HepG2 (cell line): Measurements from ENCODE around the gene UBE2O. TPM values are rescaled to one million over a fixed set of nuclear protein-coding genes. Genes with fewer than 3 reads are reported as not detected.

Experiments
- AGO2 ChIP-seq: fragments of 200-400 bp; formaldehyde crosslinking; optimal IDR thresholded peaks from 2 replicates; pipeline ENCODE3; 2017; ENCODE audit warnings: mild to moderate bottlenecking, low read depth, low read length, moderate library complexity
- AHR ChIP-seq: IDR thresholded peaks from 2 replicates; pipeline ENCODE4 v1.6.1; 2018; ENCODE audit warnings: missing genetic modification reagents, missing compliant biosample characterization
- ARHGAP35 ChIP-seq: sonication (generic); formaldehyde crosslinking; IDR thresholded peaks from 2 replicates; pipeline ENCODE4 v1.9.0; 2022; ENCODE audit warnings: mild to moderate bottlenecking, inconsistent platforms, moderate library complexity, missing genetic modification reagents, borderline replicate concordance
- ARID2 ChIP-seq: sonication (generic); formaldehyde crosslinking; IDR thresholded peaks from 2 replicates; pipeline ENCODE4 v1.8.1; 2022; ENCODE audit warnings: mild to moderate bottlenecking, missing genetic modification reagents, borderline replicate concordance
- BRD4 ChIP-seq: sonication (generic); formaldehyde crosslinking; IDR thresholded peaks from 2 replicates; pipeline ENCODE4 v1.4.0; 2020; ENCODE audit warnings: missing genetic modification reagents
- CBX1 ChIP-seq: IDR thresholded peaks from one replicate; pipeline ENCODE4 v1.6.1; 2016; ENCODE audit warnings: antibody characterized with exemption, low read depth
- HOXA3 ChIP-seq: sonication (generic); formaldehyde crosslinking; IDR thresholded peaks from 2 replicates; pipeline ENCODE4 v1.5.0; 2020; ENCODE audit warnings: missing genetic modification reagents
- HOXA9 ChIP-seq: sonication (generic); formaldehyde crosslinking; IDR thresholded peaks from 2 replicates; pipeline ENCODE4 v1.8.1; 2022; ENCODE audit warnings: missing genetic modification reagents, mild to moderate bottlenecking, moderate library complexity, borderline replicate concordance
- MBD4 ChIP-seq: IDR thresholded peaks from 2 replicates; pipeline ENCODE4 v1.6.1; 2012; ENCODE audit warnings: low read length, inconsistent platforms, borderline replicate concordance
- MED8 ChIP-seq: sonication (generic); formaldehyde crosslinking; IDR thresholded peaks from 2 replicates; pipeline ENCODE4 v1.8.1; 2023; ENCODE audit warnings: mild to moderate bottlenecking, missing genetic modification reagents; ENCODE audit not compliant: insufficient replicate concordance
- MIXL1 ChIP-seq: IDR thresholded peaks from 2 replicates; pipeline ENCODE4 v1.6.1; 2016
- MYC ChIP-seq: sonication (generic); formaldehyde crosslinking; IDR thresholded peaks from 2 replicates; pipeline ENCODE4 v1.9.0; 2021; ENCODE audit warnings: missing genetic modification reagents, borderline replicate concordance
- NR1H2 ChIP-seq: sonication (generic); formaldehyde crosslinking; IDR thresholded peaks from 2 replicates; pipeline ENCODE4 v1.8.1; 2022; ENCODE audit warnings: low read depth, missing genetic modification reagents, borderline replicate concordance
- THAP11 ChIP-seq: IDR thresholded peaks from 2 replicates; pipeline ENCODE4 v1.6.1; 2016; ENCODE audit warnings: missing biosample characterization, missing genetic modification reagents
- ZNF205 ChIP-seq: IDR thresholded peaks from 2 replicates; pipeline ENCODE4 v1.6.1; 2018; ENCODE audit warnings: missing biosample characterization, missing genetic modification reagents
- ZNF281 ChIP-seq: sonication (generic); formaldehyde crosslinking; IDR thresholded peaks from 2 replicates; pipeline ENCODE4 v1.4.0; 2020; ENCODE audit warnings: missing genetic modification reagents, borderline replicate concordance
- ZNF296 ChIP-seq: sonication (generic); formaldehyde crosslinking; conservative IDR thresholded peaks from 2 replicates; pipeline ENCODE4 v1.5.0; 2020; ENCODE audit warnings: mild to moderate bottlenecking, missing genetic modification reagents
- ZNF33A ChIP-seq: sonication (generic); formaldehyde crosslinking; IDR thresholded peaks from 2 replicates; pipeline ENCODE4 v1.5.1; 2020; ENCODE audit warnings: missing genetic modification reagents, mild to moderate bottlenecking, moderate library complexity, borderline replicate concordance
- ZNF619 ChIP-seq: sonication (generic); formaldehyde crosslinking; IDR thresholded peaks from 2 replicates; pipeline ENCODE4 v1.4.0; 2020; ENCODE audit warnings: mild to moderate bottlenecking, missing genetic modification reagents
- ZNF672 ChIP-seq: sonication (generic); formaldehyde crosslinking; IDR thresholded peaks from 2 replicates; pipeline ENCODE4 v1.8.1; 2022; ENCODE audit warnings: missing genetic modification reagents
- ZNF747 ChIP-seq: sonication (generic); formaldehyde crosslinking; IDR thresholded peaks from 2 replicates; pipeline ENCODE4 v1.8.1; 2023; ENCODE audit warnings: missing genetic modification reagents, mild to moderate bottlenecking, borderline replicate concordance
- ZNF775 ChIP-seq: sonication (generic); formaldehyde crosslinking; IDR thresholded peaks from 2 replicates; pipeline ENCODE4 v1.4.0; 2020; ENCODE audit warnings: missing genetic modification reagents, mild to moderate bottlenecking, moderate library complexity, borderline replicate concordance
- ZNF790 ChIP-seq: sonication (generic); formaldehyde crosslinking; IDR thresholded peaks from 2 replicates; pipeline ENCODE4 v1.8.0; 2022; ENCODE audit warnings: missing genetic modification reagents, mild to moderate bottlenecking, borderline replicate concordance
- polyA plus RNA-seq, 8 experiments: library from polyadenylated mRNA; depleted of rRNA in 3 of 8; stranded (reverse) in 7 of 8; unstranded in 1 of 8; fragments of >200 nt; fragmentation: Illumina TruSeq in 4 of 8; extraction: Trizol in 4 of 8; gene quantifications; 2 replicates each; pipeline versions ENCODE4 v1.2.1 to v1.2.3, GENCODE V29; 2011 to 2016; ENCODE audit warnings: low read depth in 4 of 8, missing spikeins in 1 of 8, mixed read lengths in 1 of 8; ENCODE audit not compliant: insufficient read depth in 1 of 8
- total RNA-seq, 5 experiments: library from RNA; depleted of rRNA; stranded (reverse); fragments of >200 nt; fragmentation: Illumina TruSeq; extraction: Trizol; gene quantifications; 2 replicates each; pipeline ENCODE4 v1.2.3, GENCODE V29; 2016; ENCODE audit warnings: low read depth in 1 of 5
- TF ChIP-seq, protein P1 (sequence below): sonication (generic); formaldehyde crosslinking; IDR thresholded peaks from 2 replicates; pipeline ENCODE4 v1.4.0; 2020; ENCODE audit warnings: missing genetic modification reagents
- TF ChIP-seq, protein P2 (sequence below): fragments of 450-650 bp; IDR thresholded peaks from 2 replicates; pipeline ENCODE4 v1.6.1; 2017

Gene UBE2O
- total and polyA plus RNA-seq, 2 of the 13 experiments (the other 11 are each of a cell fraction or from before 2014, with no cell fraction given), result 21.5 to 23.5 TPM

DNA sequence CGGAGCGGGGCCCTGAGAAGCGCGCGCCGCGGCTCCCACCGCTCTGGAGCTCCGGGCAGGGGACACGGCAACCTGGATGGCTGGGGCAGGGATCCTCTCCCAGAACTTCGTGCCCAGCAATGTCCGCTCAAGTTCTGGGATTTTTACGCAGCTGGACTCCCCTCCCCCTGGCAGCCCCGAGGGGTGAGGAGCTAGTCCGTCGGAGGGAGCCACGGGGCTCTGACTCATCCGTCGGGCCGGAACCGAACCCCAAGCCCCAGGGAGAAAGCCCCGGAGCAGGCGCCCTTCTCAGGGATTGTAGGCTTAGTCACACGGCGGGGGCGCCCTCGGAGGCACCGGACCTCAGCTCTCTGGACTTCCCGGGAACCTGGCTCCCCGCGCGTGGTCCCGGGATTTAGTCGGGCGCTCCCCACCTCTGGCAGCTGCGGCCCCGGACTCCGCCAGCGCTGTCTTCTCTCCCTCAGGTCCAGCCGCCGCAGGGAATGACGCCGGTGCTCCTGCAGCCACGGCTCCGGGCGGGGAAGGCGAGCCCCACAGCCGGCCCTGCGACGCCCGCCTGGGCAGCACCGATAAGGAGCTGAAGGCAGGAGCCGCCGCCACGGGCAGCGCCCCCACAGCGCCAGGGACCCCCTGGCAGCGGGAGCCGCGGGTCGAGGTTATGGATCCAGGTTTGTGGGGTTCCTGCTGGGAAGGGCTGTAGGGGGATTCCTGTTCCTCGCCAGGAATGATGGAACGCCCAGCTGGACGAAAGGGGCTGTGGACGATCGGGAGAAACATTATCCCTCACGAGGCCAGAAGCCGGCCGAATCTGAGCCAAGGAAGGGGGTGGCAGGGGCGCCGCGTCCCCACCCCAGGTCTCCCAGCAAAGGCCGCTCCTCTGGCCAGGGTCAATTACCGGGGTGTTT lies 67.7 kb downstream of the UBE2O start (continued):
- no peak for TF ChIP-seq MBD4
- peak; percentile 19; the same call in 1 of the 2 replicates for TF ChIP-seq ZNF747 (CRISPR knock-in tag)
- TF ChIP-seq, protein P1, sequence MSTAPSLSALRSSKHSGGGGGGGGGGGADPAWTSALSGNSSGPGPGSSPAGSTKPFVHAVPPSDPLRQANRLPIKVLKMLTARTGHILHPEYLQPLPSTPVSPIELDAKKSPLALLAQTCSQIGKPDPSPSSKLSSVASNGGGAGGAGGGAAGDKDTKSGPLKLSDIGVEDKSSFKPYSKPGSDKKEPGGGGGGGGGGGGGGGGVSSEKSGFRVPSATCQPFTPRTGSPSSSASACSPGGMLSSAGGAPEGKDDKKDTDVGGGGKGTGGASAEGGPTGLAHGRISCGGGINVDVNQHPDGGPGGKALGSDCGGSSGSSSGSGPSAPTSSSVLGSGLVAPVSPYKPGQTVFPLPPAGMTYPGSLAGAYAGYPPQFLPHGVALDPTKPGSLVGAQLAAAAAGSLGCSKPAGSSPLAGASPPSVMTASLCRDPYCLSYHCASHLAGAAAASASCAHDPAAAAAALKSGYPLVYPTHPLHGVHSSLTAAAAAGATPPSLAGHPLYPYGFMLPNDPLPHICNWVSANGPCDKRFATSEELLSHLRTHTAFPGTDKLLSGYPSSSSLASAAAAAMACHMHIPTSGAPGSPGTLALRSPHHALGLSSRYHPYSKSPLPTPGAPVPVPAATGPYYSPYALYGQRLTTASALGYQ (CRISPR knock-in tag), result no peak
- no peak; the same call in 1 of the 2 replicates for TF ChIP-seq BRD4 (CRISPR knock-in tag)
- no peak; the same call in 1 of the 2 replicates for TF ChIP-seq HOXA3 (CRISPR knock-in tag)
- no peak for TF ChIP-seq ZNF296 (CRISPR knock-in tag)
- no peak for TF ChIP-seq ZNF775 (CRISPR knock-in tag)
- no peak for TF ChIP-seq MIXL1
- TF ChIP-seq AGO2, result peak; percentile 94
- TF ChIP-seq ZNF790, result no peak; the same call in 1 of the 2 replicates
- peak; percentile 10; the same call in 1 of the 2 replicates for TF ChIP-seq NR1H2 (CRISPR knock-in tag)
- no peak for TF ChIP-seq AHR (CRISPR knock-in tag)
- no peak for TF ChIP-seq MYC (CRISPR knock-in tag)
- TF ChIP-seq ARHGAP35, result peak; percentile 34; the same call in 1 of the 2 replicates
- 0 out of 2 replicates have a peak, but pooled peaks have one; percentile 20 for TF ChIP-seq ZNF672
- peak; percentile 40; the same call in 1 of the 2 replicates for TF ChIP-seq HOXA9 (CRISPR knock-in tag)
- TF ChIP-seq ZNF281 (CRISPR knock-in tag), result no peak
- TF ChIP-seq ZNF33A (CRISPR knock-in tag), result peak; percentile 96
- TF ChIP-seq ZNF205 (CRISPR knock-in tag), result no peak
- TF ChIP-seq CBX1, result no peak
- no peak for TF ChIP-seq THAP11 (CRISPR knock-in tag)
- peak; percentile 42 for TF ChIP-seq ZNF619 (CRISPR knock-in tag)
- TF ChIP-seq MED8 (CRISPR knock-in tag), result no peak
- TF ChIP-seq, protein P2, sequence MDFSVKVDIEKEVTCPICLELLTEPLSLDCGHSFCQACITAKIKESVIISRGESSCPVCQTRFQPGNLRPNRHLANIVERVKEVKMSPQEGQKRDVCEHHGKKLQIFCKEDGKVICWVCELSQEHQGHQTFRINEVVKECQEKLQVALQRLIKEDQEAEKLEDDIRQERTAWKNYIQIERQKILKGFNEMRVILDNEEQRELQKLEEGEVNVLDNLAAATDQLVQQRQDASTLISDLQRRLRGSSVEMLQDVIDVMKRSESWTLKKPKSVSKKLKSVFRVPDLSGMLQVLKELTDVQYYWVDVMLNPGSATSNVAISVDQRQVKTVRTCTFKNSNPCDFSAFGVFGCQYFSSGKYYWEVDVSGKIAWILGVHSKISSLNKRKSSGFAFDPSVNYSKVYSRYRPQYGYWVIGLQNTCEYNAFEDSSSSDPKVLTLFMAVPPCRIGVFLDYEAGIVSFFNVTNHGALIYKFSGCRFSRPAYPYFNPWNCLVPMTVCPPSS, result no peak
- 0 out of 2 replicates have a peak, but pooled peaks have one; percentile 54 for TF ChIP-seq ARID2 (CRISPR knock-in tag)
